Right ventricle myocardium superior (tissue), 1 donor: ENCODE results near the gene DIP2C. TPM values are rescaled to one million over a fixed set of nuclear protein-coding genes. Genes with fewer than 3 reads are reported as not detected.
"Not testable (repeated sequence)": the region's sequence is repeated elsewhere in the genome, so short reads cannot be mapped to it uniquely, and the experiment has no call there.

Experiments
- ATAC-seq: fragments of 200-7000 bp; cut with Tn5 transposase; one replicate; pipeline ENCODE4 v1.9.1; 2020; ENCODE audit warnings: mild to moderate bottlenecking; ENCODE audit not compliant: poor library complexity
- DNase-seq: peaks from one replicate; pipeline ENCODE4 v3.0.0-alpha.2; 2020
- intact Hi-C: fragments of 100-400 bp; cut with DNase I; formaldehyde crosslinking; loops from one replicate; pipeline ENCODE4 v1.11.2; 2022
- total RNA-seq: library from RNA; stranded (reverse); fragmentation: NEBNext Ultra II Directional; extraction: Animal tissue kit (Norgen Biotek cat#: 25700); gene quantifications from one replicate; pipeline ENCODE4 v1.2.1, GENCODE V29; 2021
- donor health status: DM: no; HTN: yes; CAD: no; lungs with severe emphysema.

The DIP2C gene
- total RNA-seq, 1 donor from 2014 or later: 29.1 TPM

DNA sequence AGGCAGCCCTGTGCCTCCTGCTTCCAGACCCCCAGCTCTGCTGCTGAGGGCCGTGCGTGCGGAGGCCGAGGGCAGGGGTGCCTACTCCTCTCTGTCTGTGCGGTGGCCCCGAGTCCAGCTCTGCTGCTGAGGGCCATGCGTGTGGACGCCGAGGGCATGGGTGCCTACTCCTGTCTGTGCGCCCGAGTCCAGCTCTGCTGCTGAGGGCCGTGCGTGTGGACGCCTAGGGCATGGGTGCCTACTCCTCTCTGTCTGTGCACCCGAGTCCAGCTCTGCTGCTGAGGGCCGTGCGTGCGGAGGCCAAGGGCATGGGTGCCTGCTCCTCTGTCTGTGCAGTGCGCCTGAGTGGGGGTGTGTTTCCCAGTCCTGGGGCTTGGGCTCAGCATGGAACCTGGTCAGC is 411.5 kb downstream of the DIP2C start:
- DNase-seq (no peak), ATAC-seq (peak; percentile 6)
- intact Hi-C loops: no loop called here

DNA sequence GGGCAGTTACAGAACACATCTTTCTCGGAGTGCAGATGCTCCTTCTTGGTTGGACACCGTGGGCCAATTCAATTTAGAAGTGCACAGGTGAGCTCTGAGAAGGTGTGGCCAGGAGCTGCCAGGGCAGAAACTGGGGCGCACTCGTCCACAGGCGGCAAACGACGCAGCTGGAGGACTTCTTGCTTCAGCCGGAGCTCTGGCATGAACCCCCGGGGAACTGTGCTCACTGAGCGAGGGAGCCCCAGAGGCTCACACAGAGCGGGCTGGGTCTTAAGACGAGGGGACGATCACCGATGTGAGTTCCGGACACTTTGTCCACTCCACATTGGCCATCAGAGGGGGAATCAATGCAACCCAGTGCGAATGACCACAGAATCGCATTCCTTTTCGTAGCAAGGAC is 413.8 kb downstream of the DIP2C start:
- ATAC-seq (no peak), DNase-seq (no peak)
- intact Hi-C loops: no loop called here

DNA sequence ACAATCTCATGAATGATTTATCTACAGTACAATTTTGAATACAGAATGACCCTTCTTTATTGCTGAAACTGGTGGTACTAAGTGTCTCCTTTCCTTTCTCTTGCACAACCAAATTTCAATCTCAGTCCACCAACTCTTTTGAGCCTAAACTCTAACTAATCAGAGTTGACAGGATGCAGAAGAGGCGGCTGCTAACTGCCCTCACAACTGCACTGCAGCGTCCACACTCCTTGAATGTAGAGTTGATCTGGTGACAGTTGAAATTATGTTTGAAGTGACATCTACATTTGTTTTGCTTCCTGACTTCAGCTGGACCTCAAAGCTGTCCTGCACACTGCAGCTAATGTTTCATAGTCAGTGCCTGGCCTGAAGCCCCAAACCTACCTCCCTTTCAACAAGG is 414.6 kb downstream of the DIP2C start:
- DNase-seq (no peak), ATAC-seq (no peak)
- intact Hi-C loops: no loop called here

DNA sequence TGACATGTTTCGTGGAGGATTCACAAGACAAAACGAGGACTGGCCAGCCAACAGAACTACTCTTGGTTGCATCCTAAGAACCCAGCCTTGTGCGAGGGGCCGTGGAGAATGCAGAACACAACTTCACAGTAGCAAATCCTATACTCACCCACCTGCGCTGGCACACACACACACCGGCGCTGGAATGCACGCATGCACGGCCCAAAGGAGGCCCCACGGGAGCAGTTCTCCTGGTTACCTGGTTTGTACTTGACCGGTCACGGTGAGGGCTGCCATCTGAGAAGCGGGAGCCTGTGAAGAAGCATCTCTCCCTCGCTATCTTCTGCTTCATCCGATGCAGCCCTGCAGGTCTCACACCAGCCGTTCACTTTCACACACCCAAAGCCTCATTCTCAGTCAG is 416.4 kb downstream of the DIP2C start:
- intact Hi-C loops: no loop called here
- DNase-seq: no peak
- ATAC-seq: no peak

DNA sequence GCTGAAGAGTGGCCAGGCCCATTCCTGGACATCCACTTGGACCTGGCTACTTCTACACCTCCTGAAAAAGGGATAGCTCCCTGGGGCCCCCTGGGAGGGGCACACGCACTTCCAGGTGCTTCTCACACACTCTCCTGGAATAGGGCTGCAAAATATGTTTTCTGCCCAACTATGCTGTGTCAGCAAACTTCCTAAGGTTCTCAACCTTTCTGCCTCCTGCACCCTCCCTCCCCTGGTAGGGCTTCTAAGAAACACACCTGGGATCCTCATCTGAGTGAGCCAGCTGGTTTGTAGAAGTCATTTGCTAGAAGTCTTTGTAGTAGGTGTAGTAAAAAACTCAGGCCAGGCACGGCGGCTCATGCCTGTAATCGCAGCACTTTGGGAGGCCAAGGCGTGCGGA is 417.7 kb downstream of the DIP2C start:
- intact Hi-C loops: no loop called here
- DNase-seq: no peak

DNA sequence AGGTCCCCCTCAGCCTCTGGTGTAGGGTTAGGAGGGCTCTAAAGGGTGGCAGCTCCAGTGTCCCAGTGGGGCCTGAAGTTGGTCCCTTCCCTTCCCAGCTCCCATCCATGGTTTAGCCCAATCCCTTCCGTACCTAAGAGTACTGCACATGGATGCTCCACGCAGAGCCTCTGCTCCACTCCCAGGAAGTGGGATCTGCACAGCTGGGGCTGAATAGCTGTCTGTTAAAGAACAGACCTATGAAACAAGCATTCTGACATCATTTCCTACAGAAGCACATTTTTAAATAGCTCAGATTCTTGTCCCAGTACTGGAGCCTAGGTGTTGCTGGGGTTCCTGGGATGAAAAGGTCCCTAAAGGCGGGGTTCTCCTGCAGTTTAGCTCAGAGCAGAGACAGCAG is 418.3 kb downstream of the DIP2C start:
- intact Hi-C loops: no loop called here
- DNase-seq (no peak), ATAC-seq (no peak)

More for the DNA sequence above, 417.7 kb downstream of the DIP2C start:
- ATAC-seq: no peak

DNA sequence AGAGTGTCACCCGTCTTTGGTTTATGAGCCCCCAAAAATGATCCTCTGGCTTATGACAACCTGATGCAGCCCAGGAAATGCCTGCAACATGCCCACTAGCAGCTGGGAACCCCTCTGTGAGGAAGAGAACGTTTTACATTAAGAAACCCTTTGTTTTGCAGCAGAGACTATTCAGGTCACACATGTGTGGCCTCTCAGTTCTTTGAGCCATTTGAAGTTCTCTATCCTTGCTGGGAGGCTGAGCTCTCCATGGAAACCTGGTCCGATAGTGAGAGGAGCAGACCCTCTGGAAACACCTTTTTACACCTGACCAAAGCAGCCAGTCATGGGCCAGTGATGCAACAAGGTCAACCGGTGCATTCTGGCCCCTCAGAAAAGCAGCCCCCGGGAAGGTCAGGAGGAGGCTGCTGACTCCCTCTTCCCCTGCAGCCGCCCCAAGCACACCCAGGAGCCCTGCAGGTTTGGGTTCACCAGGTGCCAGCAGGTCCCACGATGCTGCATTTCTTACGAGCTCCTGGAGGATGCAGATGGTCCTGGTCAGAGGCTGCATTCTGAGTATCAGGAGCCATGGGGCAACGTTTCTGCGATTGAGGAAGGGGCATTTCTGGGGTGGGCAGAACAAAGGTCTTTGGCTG is 419.9 kb downstream of the DIP2C start:
- no peak for ATAC-seq
- intact Hi-C loops: no loop called here
- DNase-seq: no peak

DNA sequence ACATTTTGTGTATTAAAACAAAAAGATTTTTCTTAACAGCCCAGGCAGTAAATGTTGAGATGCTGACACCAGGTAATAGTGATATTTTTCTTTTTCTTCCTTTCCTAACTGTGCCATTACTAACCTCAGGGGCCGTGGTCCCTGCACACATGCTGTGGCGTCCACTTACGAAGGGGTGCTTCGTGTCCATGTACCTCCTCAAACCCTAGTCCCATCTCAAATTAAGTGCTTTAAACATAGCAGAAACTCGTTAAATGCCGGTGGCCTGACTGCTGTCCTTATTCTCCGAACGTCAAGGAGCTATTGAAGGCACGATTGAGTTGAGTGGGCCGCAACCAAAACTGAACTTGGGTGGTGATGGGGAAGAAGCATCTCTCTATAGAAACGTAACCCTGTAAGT is 421.8 kb downstream of the DIP2C start:
- ATAC-seq: no peak
- intact Hi-C loops: no loop called here
- DNase-seq: no peak

DNA sequence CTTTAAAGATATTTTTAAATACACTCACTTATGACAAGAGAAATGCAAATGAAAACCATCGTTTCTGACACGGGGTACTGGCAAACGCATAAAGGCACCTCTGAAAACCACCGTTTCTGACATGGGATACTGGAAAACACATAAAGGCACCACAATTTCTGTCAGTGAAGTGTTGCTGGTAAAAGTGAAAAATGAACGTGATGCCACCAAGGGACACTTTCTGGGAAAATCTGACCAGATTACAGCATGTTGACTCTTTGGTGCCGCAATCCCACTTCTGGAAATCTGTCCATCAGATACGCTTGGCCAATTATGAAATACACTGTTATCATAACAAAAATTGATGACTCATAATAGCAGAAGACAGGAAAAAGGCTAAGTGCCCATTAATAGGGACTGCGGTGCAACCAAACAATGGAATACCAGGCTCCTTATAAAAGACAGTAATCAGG is 422.5 kb downstream of the DIP2C start:
- DNase-seq (no peak), ATAC-seq (no peak)
- intact Hi-C loops: no loop called here

DNA sequence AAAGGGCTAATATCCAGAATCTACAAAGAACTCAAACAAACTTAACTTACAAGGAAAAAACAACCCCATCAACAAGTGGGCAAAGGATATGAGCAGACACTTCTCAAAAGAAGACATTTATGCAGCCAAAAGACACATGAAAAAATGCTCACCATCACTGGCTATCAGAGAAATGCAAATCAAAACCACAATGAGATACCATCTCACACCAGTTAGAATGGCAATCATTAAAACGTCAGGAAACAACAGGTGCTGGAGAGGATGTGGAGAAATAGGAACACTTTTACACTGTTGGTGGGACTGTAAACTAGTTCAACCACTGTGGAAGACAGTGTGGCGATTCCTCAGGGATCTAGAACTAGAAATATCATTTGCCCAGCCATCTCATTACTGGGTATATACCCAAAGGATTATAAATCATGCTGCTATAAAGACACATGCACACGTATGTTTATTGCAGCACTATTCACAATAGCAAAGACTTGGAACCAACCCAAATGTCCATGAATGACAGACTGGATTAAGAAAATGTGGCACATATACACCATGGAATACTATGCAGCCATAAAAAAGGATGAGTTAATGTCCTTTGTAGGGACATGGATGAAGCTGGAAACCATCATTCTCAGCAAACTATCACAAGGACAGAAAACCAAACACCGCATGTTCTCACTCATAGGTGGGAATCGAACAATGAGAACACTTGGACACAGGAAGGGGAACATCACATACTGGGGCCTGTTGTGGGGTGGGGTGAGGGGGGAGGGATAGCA is 423.5 kb downstream of the DIP2C start:
- ATAC-seq, DNase-seq, intact Hi-C loops: not testable (repeated sequence)

DNA sequence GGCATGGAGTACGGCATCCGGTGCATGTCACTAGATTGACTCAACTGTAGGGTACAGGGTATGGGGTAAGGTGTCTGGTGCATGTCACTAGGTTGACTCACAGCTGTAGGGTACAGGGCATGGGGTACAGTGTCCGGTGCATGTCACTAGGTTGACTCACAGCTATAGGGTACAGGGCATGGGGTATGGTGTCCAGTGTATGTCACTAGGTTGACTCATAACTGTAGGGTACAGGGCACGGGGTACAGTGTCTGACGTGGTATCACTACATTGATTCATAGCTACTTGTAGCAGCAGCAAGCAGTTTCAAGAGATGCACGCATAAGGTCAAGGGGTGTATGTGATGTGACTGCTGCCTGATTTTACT is 424.4 kb downstream of the DIP2C start:
- intact Hi-C loops, ATAC-seq, DNase-seq: not testable (repeated sequence)

DNA sequence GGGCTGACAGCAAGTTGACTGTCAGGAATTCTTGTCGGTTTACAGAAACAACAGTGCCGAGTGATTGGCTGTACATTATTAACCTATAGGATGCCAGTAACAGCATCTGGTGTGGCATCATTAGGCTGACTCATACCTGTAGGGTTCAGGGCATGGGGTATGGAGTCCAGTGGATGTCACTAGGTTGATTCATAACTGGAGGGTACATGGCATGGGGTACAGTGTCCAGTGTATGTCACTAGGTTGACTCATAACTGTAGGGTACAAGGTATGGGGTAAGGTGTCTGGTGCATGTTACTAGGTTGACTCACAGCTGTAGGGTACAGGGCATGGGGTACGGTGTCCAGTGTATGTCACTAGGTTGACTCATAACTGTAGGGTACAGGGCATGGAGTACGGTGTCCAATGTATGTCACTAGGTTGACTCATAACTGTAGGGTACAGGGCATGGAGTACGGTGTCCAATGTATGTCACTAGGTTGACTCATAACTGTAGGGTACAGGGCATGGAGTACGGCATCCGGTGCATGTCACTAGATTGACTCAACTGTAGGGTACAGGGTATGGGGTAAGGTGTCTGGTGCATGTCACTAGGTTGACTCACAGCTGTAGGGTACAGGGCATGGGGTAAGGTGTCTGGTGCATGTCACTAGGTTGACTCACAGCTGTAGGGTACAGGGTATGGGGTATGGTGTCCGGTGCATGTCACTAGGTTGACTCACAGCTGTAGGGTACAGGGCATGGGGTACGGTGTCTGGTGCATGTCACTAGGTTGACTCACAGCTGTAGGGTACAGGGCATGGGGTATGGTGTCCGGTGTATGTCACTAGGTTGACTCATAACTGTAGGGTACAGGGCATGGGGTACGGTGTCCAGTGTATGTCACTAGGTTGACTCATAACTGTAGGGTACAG is 425.1 kb downstream of the DIP2C start:
- ATAC-seq, intact Hi-C loops: not testable (repeated sequence)

DNA sequence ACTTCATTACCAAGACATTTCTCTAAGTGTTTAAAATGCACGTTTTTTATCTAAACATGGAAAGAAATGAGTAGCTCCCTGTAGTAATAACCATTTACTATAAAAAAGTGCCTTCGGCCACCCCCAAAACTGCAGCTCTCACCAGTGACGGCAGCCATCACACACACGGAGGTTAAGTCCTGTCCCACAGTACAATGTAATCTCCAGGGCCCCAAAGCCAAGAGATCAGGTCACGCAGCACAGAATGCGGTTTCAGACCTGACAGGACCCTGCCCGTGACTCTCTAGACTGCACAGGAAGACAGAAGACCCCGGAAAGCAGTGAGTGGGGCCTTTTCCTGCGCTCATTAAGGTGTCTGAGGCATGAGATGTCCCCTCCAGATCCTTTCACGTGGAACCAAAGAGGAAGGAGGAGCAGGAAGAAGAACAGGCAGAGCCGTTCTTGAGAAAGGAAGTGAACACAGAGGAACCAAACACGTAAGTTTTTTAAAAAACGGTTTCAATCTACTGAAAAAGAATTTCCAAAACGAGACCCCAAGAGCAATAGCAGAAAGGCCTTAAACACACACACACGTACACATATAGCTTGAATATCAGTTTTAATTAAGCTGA is 428.5 kb downstream of the DIP2C start:
- intact Hi-C loops: no loop called here
- no peak for DNase-seq
- no peak for ATAC-seq

More for the DNA sequence above, 425.1 kb downstream of the DIP2C start:
- DNase-seq: not testable (repeated sequence)

DNA sequence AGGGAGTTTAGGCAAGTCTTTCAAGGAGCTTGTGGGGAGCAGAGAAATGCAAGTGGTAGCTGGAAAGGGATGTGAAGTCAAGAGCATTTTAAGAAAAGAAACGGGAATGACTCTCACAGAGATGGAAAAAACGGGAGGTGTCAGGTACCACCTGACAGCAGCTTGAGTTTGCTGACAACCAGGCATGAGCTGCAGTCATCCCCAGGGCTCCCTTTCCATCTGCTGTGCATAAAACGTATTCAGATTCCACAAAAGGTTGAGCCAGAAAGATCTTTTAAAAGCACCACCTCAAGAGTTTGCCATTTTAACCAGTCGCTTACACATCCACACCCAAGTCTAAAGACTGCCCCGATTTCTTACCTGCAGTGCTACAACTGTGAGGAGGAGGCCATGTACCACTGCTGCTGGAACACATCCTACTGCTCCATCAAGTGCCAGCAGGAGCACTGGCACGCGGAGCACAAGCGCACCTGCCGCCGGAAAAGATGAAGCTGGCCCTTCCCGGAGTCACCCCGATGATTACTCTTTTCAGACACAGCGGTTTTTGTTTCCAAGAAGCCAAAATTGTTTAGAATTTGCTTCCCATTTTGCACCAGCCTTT is 437.4 kb downstream of the DIP2C start:
- DNase-seq (no peak), ATAC-seq (no peak)
- intact Hi-C loops: no loop called here

DNA sequence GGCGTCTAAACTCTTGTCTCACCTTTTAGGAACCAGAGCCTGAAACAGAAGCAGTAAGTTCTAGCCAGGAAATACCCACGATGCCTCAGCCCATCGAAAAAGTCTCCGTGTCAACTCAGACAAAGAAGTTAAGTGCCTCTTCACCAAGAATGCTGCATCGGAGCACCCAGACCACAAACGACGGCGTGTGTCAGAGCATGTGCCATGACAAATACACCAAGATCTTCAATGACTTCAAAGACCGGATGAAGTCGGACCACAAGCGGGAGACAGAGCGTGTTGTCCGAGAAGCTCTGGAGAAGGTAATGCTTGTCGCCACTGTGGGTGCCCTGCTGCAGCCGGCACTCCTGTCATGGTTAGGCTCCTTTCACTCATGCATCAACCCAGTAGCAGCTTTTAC is 441.2 kb downstream of the DIP2C start:
- intact Hi-C loops: no loop called here
- DNase-seq: no peak
- no peak for ATAC-seq

DNA sequence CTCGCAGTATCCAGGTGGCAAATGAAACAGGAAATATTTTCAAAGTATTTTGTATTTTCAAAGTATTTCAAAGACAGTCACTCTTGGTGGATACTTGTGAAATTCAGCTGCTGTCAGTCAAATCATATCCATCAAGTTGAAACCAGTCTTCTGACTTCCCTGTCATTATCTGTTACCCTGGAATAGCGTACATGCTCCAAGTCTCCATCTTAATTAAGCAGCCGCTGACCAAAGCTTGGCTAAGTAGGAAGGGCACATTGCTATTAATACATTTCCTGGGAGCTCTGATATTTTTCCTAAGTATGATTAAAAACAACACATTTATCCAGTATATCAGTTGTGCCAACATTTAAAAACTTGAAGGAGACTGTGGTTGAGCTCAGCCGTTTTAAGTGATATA is 442.0 kb downstream of the DIP2C start:
- DNase-seq (no peak), ATAC-seq (no peak)
- intact Hi-C loops: no loop called here

DNA sequence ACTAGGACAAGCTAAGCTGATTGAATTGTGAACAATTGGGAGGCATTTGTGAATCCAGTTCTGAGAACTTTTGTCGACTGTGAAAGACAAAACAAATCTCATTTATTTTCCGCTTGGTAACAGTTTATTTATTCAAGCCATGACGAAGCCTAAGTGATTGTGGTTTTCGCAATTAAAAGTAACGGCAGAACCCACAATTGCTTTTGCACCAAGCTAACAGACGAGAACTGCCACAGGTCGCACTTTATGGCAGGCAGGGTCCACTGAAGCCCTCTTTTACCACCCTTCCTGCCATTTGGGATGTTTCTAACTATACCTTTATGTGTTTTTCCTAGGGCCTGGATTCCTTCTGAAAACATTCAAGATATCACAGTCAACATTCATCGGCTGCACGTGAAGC is 443.0 kb downstream of the DIP2C start:
- intact Hi-C loops: no loop called here
- no peak for ATAC-seq
- no peak for DNase-seq

DNA sequence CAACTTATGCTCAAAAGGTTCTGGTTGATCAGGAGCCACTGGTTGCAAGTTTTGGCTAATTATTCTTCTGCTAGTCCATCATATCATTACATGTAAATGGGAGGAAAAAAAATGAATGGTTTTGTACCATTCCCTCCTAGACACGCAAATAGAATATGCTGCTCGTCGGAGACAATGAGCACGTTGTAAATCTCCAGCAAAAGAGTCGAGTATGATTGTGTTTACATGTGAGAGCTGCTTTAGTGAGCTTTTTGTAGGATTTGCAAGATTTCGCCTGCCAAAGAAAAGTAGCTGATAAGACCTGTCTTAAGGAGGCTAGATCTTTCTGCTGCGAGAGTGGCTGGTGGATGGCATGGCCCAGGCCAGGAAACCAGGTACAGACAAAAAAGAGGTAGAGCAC is 445.2 kb downstream of the DIP2C start:
- ATAC-seq (no peak), DNase-seq (no peak)
- intact Hi-C loops: no loop called here
